ENCODE data around the gene MALSU1.
A peak's percentile ranks its signal among the peaks of the same experiment; 100 is the strongest.

Gene MALSU1

DNA sequence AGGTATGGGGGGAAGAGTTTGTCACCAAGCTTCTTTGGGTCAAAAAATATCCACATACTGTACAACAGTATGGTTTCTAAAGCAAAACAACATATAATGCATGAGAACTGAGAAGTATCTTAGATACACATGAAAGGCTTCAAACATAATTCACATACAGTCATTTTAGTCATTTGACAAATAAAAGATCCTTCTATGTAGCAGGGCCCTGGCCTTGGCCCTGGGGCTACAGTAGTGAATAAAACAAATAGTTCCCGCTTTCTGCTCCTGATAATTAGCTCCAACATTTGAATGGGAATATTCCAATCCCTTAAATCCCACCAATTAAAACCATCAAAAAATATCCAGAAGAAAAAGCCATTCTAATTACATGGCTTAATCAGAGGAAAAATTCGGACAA, 51.3 kb downstream of the MALSU1 start:
- H2AK5ac ChIP-seq (ENCODE audit: low read length): no peak overlapping the region
- H3K36me3 ChIP-seq (ENCODE audit: control insufficient read depth, insufficient read depth, low read length): peaks cover 5% of the 10 kb centered on the region
- no peak overlapping the region for H3K9ac ChIP-seq (ENCODE audit: low read length)
- no peak overlapping the region for H4K8ac ChIP-seq (ENCODE audit: low read depth, low read length)
- no peak overlapping the region for H3K56ac ChIP-seq (ENCODE audit: low read length)
- H3K4me3 ChIP-seq (ENCODE audit: low read length): no peak overlapping the region
- H2BK120ac ChIP-seq (ENCODE audit: low read depth, low read length): no peak overlapping the region
- no peak overlapping the region for H2BK15ac ChIP-seq (replicated peaks; ENCODE audit: low read depth)
- no peaks in the 10 kb centered on the region for H3K79me2 ChIP-seq (ENCODE audit: control insufficient read depth, insufficient read depth, low read length)
- H3K23ac ChIP-seq (ENCODE audit: low read length): no peak overlapping the region
- no CpG with 5 or more reads among the region's 2 CpGs for WGBS (ENCODE audit: extremely low coverage, insufficient coverage, low lambda C conversion rate)
- no peak overlapping the region for H3K4me2 ChIP-seq (ENCODE audit: low read length)
- no peaks in the 10 kb centered on the region for H3K27me3 ChIP-seq (ENCODE audit: insufficient read depth, low read length, poor library complexity)
- no peak overlapping the region for H3K18ac ChIP-seq (ENCODE audit: low read length)
- H3K79me1 ChIP-seq (ENCODE audit: low read length): peaks cover 4% of the 10 kb centered on the region
- H2BK5ac ChIP-seq (ENCODE audit: low read length): no peak overlapping the region
- DNase-seq: no peak
- H3K27ac ChIP-seq (ENCODE audit: low read depth, low read length): no peak overlapping the region
- no peak overlapping the region for H4K5ac ChIP-seq (ENCODE audit: low read length)
- H3K4me1 ChIP-seq (ENCODE audit: control insufficient read depth, low read depth, low read length): peaks cover 7% of the 10 kb centered on the region
- H3K4ac ChIP-seq (ENCODE audit: low read depth, low read length): no peak overlapping the region

GRCh38 chr7:23353172-23353571, 54.0 kb downstream of the MALSU1 start:
- no peak overlapping the region for H4K8ac ChIP-seq (ENCODE audit: low read depth, low read length)
- no peaks in the 10 kb centered on the region for H3K36me3 ChIP-seq (ENCODE audit: control insufficient read depth, insufficient read depth, low read length)
- no peak overlapping the region for H2BK15ac ChIP-seq (replicated peaks; ENCODE audit: low read depth)
- no peak overlapping the region for H3K4ac ChIP-seq (ENCODE audit: low read depth, low read length)
- no peaks in the 10 kb centered on the region for H3K27me3 ChIP-seq (ENCODE audit: insufficient read depth, low read length, poor library complexity)
- H4K5ac ChIP-seq (ENCODE audit: low read length): no peak overlapping the region
- no CpG with 5 or more reads among the region's 5 CpGs for WGBS (ENCODE audit: extremely low coverage, insufficient coverage, low lambda C conversion rate)
- peaks cover 4% of the 10 kb centered on the region for H3K79me1 ChIP-seq (ENCODE audit: low read length)
- peaks cover 7% of the 10 kb centered on the region for H3K4me1 ChIP-seq (ENCODE audit: control insufficient read depth, low read depth, low read length)
- H3K4me2 ChIP-seq (ENCODE audit: low read length): no peak overlapping the region
- H3K27ac ChIP-seq (ENCODE audit: low read depth, low read length): no peak overlapping the region
- no peak overlapping the region for H2BK5ac ChIP-seq (ENCODE audit: low read length)
- no peaks in the 10 kb centered on the region for H3K79me2 ChIP-seq (ENCODE audit: control insufficient read depth, insufficient read depth, low read length)
- H3K23ac ChIP-seq (ENCODE audit: low read length): no peak overlapping the region
- H2AK5ac ChIP-seq (ENCODE audit: low read length): no peak overlapping the region
- H3K56ac ChIP-seq (ENCODE audit: low read length): no peak overlapping the region
- no peak overlapping the region for H3K4me3 ChIP-seq (ENCODE audit: low read length)
- DNase-seq: no peak
- no peak overlapping the region for H3K18ac ChIP-seq (ENCODE audit: low read length)
- H3K9ac ChIP-seq (ENCODE audit: low read length): no peak overlapping the region
- H2BK120ac ChIP-seq (ENCODE audit: low read depth, low read length): no peak overlapping the region

- peaks cover 2% of the 10 kb centered on the region for H3K79me1 ChIP-seq (ENCODE audit: low read length)
- H3K56ac ChIP-seq (ENCODE audit: low read length): no peak overlapping the region
- H3K23ac ChIP-seq (ENCODE audit: low read length): no peak overlapping the region
- H3K4me1 ChIP-seq (ENCODE audit: control insufficient read depth, low read depth, low read length): no peaks in the 10 kb centered on the region
- no peak overlapping the region for H2AK5ac ChIP-seq (ENCODE audit: low read length)
- no peak overlapping the region for H3K4me3 ChIP-seq (ENCODE audit: low read length)
- no peak overlapping the region for H3K4me2 ChIP-seq (ENCODE audit: low read length)
- H2BK15ac ChIP-seq (replicated peaks; ENCODE audit: low read depth): no peak overlapping the region
- DNase-seq: no peak
- no peak overlapping the region for H3K4ac ChIP-seq (ENCODE audit: low read depth, low read length)
- no peak overlapping the region for H3K18ac ChIP-seq (ENCODE audit: low read length)
- H3K27me3 ChIP-seq (ENCODE audit: insufficient read depth, low read length, poor library complexity): no peaks in the 10 kb centered on the region
- H4K5ac ChIP-seq (ENCODE audit: low read length): no peak overlapping the region
- WGBS (ENCODE audit: extremely low coverage, insufficient coverage, low lambda C conversion rate): no CpG with 5 or more reads among the region's 3 CpGs
- H3K36me3 ChIP-seq (ENCODE audit: control insufficient read depth, insufficient read depth, low read length): peaks cover 2% of the 10 kb centered on the region
- no peak overlapping the region for H4K8ac ChIP-seq (ENCODE audit: low read depth, low read length)
- no peak overlapping the region for H3K27ac ChIP-seq (ENCODE audit: low read depth, low read length)
- no peak overlapping the region for H3K9ac ChIP-seq (ENCODE audit: low read length)
- no peak overlapping the region for H2BK120ac ChIP-seq (ENCODE audit: low read depth, low read length)
- no peak overlapping the region for H2BK5ac ChIP-seq (ENCODE audit: low read length)
- no peaks in the 10 kb centered on the region for H3K79me2 ChIP-seq (ENCODE audit: control insufficient read depth, insufficient read depth, low read length)
These were observed 57.0 kb downstream of the MALSU1 start for GRCh38 chr7:23356168-23356567.

DNA sequence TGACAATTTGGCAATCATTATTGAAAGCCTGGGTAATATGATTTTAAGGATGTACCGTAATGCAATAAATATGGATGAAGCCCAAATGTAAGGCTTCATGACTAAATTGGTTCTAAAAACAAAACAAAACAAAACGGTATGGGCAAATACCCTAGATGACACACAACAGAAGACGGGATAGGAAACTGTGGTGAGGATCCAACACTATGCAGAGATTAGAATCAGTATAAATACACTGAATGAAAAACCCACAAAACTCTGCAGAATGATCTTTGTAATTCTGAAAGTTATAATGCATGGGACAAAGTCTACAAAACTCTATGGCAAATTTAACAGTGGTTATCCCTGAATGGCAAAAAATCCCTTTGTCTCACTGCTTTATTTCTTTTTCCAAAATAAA, 57.6 kb downstream of the MALSU1 start:
- Histone ChIP-seq H3K9ac (ENCODE audit: low read length) (no peak overlapping the region), H4K5ac (ENCODE audit: low read length) (no peak overlapping the region), H3K79me2 (ENCODE audit: control insufficient read depth, insufficient read depth, low read length) (no peaks in the 10 kb centered on the region), H2BK15ac (replicated peaks; ENCODE audit: low read depth) (no peak overlapping the region), H3K27me3 (ENCODE audit: insufficient read depth, low read length, poor library complexity) (no peaks in the 10 kb centered on the region), H3K79me1 (ENCODE audit: low read length) (peaks cover 2% of the 10 kb centered on the region), H3K23ac (ENCODE audit: low read length) (no peak overlapping the region), H3K18ac (ENCODE audit: low read length) (no peak overlapping the region), H3K4me2 (ENCODE audit: low read length) (no peak overlapping the region), H3K4me1 (ENCODE audit: control insufficient read depth, low read depth, low read length) (no peaks in the 10 kb centered on the region), H4K8ac (ENCODE audit: low read depth, low read length) (no peak overlapping the region), H2AK5ac (ENCODE audit: low read length) (no peak overlapping the region), H3K27ac (ENCODE audit: low read depth, low read length) (no peak overlapping the region), H3K4ac (ENCODE audit: low read depth, low read length) (no peak overlapping the region), H3K56ac (ENCODE audit: low read length) (no peak overlapping the region), H3K4me3 (ENCODE audit: low read length) (no peak overlapping the region), H3K36me3 (ENCODE audit: control insufficient read depth, insufficient read depth, low read length) (peaks cover 2% of the 10 kb centered on the region), H2BK5ac (ENCODE audit: low read length) (no peak overlapping the region), H2BK120ac (ENCODE audit: low read depth, low read length) (no peak overlapping the region)
- no peak for DNase-seq
- no CpG with 5 or more reads among the region's 3 CpGs for WGBS (ENCODE audit: extremely low coverage, insufficient coverage, low lambda C conversion rate)

GRCh38 chr7:23357190-23358093, 58.3 kb downstream of the MALSU1 start:
- Histone ChIP-seq H3K79me1 (ENCODE audit: low read length) (peaks cover 4% of the 10 kb centered on the region), H2BK120ac (ENCODE audit: low read depth, low read length) (no peak overlapping the region), H3K4me2 (ENCODE audit: low read length) (no peak overlapping the region), H3K79me2 (ENCODE audit: control insufficient read depth, insufficient read depth, low read length) (no peaks in the 10 kb centered on the region), H3K4ac (ENCODE audit: low read depth, low read length) (no peak overlapping the region), H3K23ac (ENCODE audit: low read length) (no peak overlapping the region), H4K8ac (ENCODE audit: low read depth, low read length) (no peak overlapping the region), H3K27ac (ENCODE audit: low read depth, low read length) (no peak overlapping the region), H2BK5ac (ENCODE audit: low read length) (no peak overlapping the region), H3K27me3 (ENCODE audit: insufficient read depth, low read length, poor library complexity) (no peaks in the 10 kb centered on the region), H3K36me3 (ENCODE audit: control insufficient read depth, insufficient read depth, low read length) (peaks cover 5% of the 10 kb centered on the region), H3K9ac (ENCODE audit: low read length) (no peak overlapping the region), H3K56ac (ENCODE audit: low read length) (no peak overlapping the region), H3K4me3 (ENCODE audit: low read length) (no peak overlapping the region), H2BK15ac (replicated peaks; ENCODE audit: low read depth) (no peak overlapping the region), H2AK5ac (ENCODE audit: low read length) (no peak overlapping the region), H3K18ac (ENCODE audit: low read length) (no peak overlapping the region), H3K4me1 (ENCODE audit: control insufficient read depth, low read depth, low read length) (no peaks in the 10 kb centered on the region), H4K5ac (ENCODE audit: low read length) (no peak overlapping the region)
- WGBS (ENCODE audit: extremely low coverage, insufficient coverage, low lambda C conversion rate): no CpG with 5 or more reads among the region's 6 CpGs
- peak; percentile 44 for DNase-seq
